HEK293T (cell line): ENCODE results near the gene GGA1.
A peak's percentile ranks its signal among the peaks of the same experiment; 100 is the strongest.

Experiments
- CTCF ChIA-PET: fragments of 350-600 bp; formaldehyde crosslinking; extraction: SDS; loops from one replicate; lab custom pipeline; 2021; ENCODE audit warnings: antibody characterized with exemption, inconsistent platforms; lab: Yijun Ruan, JAX
- POLR2A ChIA-PET: fragments of 350-600 bp; formaldehyde crosslinking; extraction: SDS; loops from one replicate; lab custom pipeline; 2020; ENCODE audit warnings: antibody characterized with exemption, inconsistent platforms; lab: Yijun Ruan, JAX
- DNase-seq: peaks from one replicate; pipeline ENCODE4 v3.0.0; 2012; ENCODE audit warnings: mixed read lengths; ENCODE audit errors: extremely low spot score
- ARNT ChIP-seq: fragments of 450-650 bp; IDR thresholded peaks from 2 replicates; pipeline ENCODE4 v1.6.1; 2017; ENCODE audit warnings: mild to moderate bottlenecking
- BHLHE40 ChIP-seq: fragments of 450-650 bp; IDR thresholded peaks from 2 replicates; pipeline ENCODE4 v1.6.1; 2016; ENCODE audit warnings: mild to moderate bottlenecking, moderate library complexity, borderline replicate concordance
- CTBP1 ChIP-seq: fragments of 450-650 bp; IDR thresholded peaks from 2 replicates; pipeline ENCODE4 v1.6.1; 2016; ENCODE audit warnings: borderline replicate concordance
- ELF4 ChIP-seq: fragments of 450-650 bp; IDR thresholded peaks from 2 replicates; pipeline ENCODE4 v1.6.1; 2017; ENCODE audit warnings: antibody characterized with exemption
- FOXA1 ChIP-seq: fragments of 450-650 bp; IDR thresholded peaks from 2 replicates; pipeline ENCODE4 v1.6.1; 2016; ENCODE audit warnings: mild to moderate bottlenecking
- FOXK2 ChIP-seq: fragments of 450-650 bp; IDR thresholded peaks from 2 replicates; pipeline ENCODE4 v1.6.1; 2016; ENCODE audit warnings: mild to moderate bottlenecking
- FOXM1 ChIP-seq: fragments of 450-650 bp; IDR thresholded peaks from 2 replicates; pipeline ENCODE4 v1.6.1; 2017; ENCODE audit warnings: mild to moderate bottlenecking, borderline replicate concordance
- HDGF ChIP-seq: fragments of 450-650 bp; IDR thresholded peaks from 2 replicates; pipeline ENCODE4 v1.6.1; 2017; ENCODE audit warnings: antibody characterized with exemption, borderline replicate concordance
- L3MBTL2 ChIP-seq: fragments of 450-650 bp; conservative IDR thresholded peaks from 2 replicates; pipeline ENCODE4 v1.6.1; 2016; ENCODE audit warnings: mild to moderate bottlenecking
- LEF1 ChIP-seq: fragments of 450-650 bp; IDR thresholded peaks from 2 replicates; pipeline ENCODE4 v1.6.1; 2017; ENCODE audit warnings: mild to moderate bottlenecking, borderline replicate concordance
- NFRKB ChIP-seq: fragments of 450-650 bp; IDR thresholded peaks from 2 replicates; pipeline ENCODE4 v1.6.1; 2016; ENCODE audit warnings: mild to moderate bottlenecking, moderate library complexity
- PKNOX1 ChIP-seq: fragments of 450-650 bp; IDR thresholded peaks from 2 replicates; pipeline ENCODE4 v1.6.1; 2016
- SP1 ChIP-seq: fragments of 450-650 bp; IDR thresholded peaks from 2 replicates; pipeline ENCODE4 v1.6.1; 2017
- SUZ12 ChIP-seq: fragments of 450-650 bp; IDR thresholded peaks from 2 replicates; pipeline ENCODE4 v1.6.1; 2016; ENCODE audit warnings: mild to moderate bottlenecking
- TARDBP ChIP-seq: fragments of 450-650 bp; IDR thresholded peaks from 2 replicates; pipeline ENCODE4 v1.6.1; 2016
- ZNF384 ChIP-seq: fragments of 450-650 bp; IDR thresholded peaks from 2 replicates; pipeline ENCODE4 v1.6.1; 2016

GGA1 gene

DNA sequence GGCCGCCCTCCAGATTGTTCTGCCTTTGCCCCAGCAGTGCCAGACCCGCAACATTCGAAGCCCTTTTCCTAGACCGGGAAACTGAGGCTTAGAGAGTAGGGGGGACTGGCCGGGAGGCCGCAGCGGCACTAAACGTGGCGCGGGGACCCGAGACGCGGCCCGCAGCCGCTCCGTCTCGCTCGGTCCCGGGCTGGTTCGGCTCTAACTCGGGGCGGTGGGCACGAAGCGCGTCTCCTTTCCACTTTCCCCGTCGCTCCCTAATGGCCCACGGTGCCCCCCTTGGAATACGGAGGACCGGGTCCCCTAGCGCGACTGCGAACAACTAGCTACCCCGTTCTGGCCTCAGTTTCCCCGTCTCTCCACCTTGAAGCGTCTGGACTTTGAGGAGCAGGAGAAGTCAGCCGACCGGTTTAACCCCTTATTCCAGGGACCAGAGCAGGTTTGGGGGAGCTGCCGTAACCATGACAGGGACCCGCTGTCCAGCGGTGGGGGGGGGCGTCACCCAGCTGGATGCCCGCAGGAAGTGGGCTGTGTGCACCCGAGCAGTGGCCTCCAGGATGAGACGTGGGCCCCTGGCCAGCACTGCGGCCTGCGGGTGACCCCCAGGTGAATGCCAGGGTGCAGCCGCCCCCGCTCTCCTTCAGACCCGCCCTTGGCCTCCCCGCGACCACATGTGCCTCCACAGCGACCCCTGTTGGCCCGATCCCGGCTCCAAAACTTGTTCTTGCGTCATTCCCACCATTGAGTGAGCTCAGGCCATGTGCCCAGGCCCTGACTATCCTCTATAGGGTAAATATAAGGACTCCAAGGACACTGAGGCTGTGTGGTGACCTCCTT lies 47.2 kb upstream of the GGA1 start:
- ChIA-PET POLR2A (interaction anchor here (0.6 to 2.9 kb wide), 16 partner anchors 10 to 621 kb away, joined by 3 to 25 read pairs (median 6); partner anchors contain the start of gene GGA1), CTCF (interaction anchor here (0.6 to 3.9 kb wide), 12 partner anchors 8 to 45 kb away, joined by 3 to 32 read pairs (median 4); no protein-coding TSS in a partner anchor)
- TF ChIP-seq CTBP1 (peak; percentile 73), FOXM1 (0 out of 2 replicates have a peak, but pooled peaks have one; percentile 54), L3MBTL2 (peak; percentile 94), LEF1 (0 out of 2 replicates have a peak, but pooled peaks have one; percentile 17), HDGF (peak; percentile 80; the same call in 1 of the 2 replicates), SUZ12 (no peak), ZNF384 (no peak)
- peak; percentile 94 for DNase-seq

DNA sequence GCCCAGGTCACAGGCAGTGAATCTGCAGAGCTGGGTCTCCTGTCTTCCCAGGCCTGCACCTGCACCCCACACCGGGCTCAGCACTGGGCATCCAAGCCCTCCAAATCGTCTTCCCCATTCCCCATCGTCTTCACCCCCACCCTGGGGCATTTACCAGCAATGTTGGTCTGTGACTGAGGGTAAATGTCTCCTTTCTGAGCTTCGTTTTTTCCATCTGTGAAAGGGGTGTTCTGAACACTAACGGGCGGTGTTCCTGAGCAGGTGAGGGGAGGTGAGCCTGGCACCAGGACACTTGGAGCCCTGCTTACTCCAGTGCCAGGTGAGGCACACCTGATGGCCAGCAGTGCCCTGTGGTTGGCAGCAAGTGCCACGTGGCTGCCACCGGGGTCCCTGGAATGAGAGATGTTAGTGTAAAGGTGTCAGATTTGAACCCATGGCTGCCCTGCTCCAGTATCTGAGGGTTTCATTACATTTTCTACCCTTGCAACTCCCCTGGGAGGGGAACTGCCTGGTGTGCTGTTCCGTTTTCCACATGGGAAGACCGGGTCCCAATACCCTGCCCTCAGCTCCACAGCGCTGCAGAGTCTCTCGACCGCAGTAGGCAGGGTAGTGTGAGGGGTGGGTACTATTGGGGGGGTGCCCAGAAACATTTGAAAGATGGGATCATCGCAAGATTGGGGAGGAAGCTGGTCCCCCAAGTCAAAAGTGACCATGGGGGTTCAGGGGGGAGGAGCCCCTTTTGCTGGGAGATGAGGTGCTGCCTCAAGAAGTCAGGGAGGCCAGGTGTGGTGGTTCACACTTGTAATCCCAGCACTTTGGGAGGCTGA lies 46.4 kb upstream of the GGA1 start:
- POLR2A ChIA-PET = interaction anchor here (0.6 to 2.9 kb wide), 21 partner anchors 9 to 620 kb away, joined by 3 to 25 read pairs (median 6); partner anchors contain the start of gene GGA1
- no peak for DNase-seq
- TF ChIP-seq L3MBTL2 (peak; percentile 78), ELF4 (no peak), LEF1 (no peak), PKNOX1 (no peak), BHLHE40 (no peak), HDGF (0 out of 2 replicates have a peak, but pooled peaks have one; percentile 28), FOXA1 (no peak), NFRKB (no peak), TARDBP (no peak), FOXK2 (no peak), CTBP1 (no peak), SUZ12 (no peak), ARNT (no peak), ZNF384 (no peak)
- CTCF ChIA-PET = interaction anchor here (0.6 to 3.9 kb wide), 13 partner anchors 9 to 45 kb away, joined by 3 to 32 read pairs (median 4); no protein-coding TSS in a partner anchor

DNA sequence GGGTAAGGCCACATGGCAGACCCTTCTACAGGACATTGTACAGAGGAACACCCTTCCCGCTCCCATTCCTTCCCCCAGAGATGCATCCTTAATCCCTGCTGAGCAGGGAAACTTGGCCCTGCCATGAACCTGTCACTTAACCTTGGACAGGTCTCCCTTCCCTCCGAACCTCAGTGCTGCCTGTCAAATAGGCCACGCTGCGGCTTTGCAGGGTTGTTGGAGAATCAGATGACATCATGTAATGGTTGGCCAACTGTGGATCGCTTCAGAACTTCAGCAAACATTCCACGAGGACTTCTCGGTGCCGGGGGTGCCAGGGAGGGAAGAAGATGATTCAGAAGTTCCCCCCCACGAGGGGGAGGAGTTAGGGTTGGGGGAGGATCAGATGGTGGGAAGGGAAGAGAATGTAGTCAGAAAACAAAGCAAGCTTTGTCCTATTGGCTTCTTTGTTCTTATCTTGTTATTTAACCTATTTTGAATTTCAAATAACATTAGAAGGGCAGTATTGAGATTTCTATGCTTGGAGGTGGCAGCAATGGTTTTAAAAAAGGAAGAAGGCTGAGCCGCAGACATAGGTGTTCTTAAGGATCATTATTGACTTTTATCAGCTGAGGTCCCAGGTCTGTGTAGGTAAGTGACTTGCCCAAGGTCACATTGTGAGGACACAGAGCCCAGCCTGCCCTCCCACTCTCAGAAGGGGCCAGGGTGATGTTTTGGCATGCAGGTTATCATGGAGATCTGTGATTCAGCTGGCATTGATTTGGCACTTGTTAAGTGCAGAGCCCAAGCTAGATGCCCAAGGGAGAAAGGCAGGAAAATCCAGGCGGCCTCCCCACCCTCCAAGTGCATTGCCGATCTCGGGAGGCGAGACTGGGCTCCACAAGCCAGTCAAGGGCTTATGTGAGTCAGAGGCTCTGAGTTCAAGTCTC lies 45.2 kb upstream of the GGA1 start:
- no peak for DNase-seq

DNA sequence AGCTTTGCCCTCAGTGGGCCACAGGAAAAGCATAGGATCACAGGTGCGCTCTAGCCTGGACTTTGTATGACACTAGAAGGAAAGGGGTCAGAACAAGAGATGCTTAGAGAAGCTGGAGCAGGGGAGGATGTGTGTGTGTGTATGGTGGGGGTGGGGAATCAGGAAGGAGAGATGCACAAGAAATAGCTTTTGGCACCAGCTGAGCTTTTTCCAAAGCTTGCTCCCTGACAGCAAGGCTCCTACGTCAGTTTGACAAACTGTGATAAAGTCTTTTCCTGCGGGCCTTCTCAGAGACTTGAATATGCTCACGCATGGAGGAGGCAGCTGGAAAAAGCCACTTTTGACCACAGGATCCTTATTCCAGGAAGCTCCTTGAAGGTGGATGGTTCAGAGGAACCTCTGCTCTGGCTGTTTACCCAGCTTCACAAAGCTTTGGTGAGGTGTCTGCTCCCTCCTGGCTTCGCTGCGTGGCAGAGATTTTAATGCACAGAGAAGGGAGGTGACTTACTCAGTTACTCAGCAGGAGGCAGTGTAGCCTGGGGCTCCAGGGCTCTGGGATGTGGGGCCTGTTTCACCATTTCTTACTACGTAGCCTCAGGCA lies 44.4 kb upstream of the GGA1 start:
- no peak for TF ChIP-seq CTBP1
- TF ChIP-seq HDGF = 0 out of 2 replicates have a peak, but pooled peaks have one; percentile 55
- no peak for TF ChIP-seq NFRKB
- CTCF ChIA-PET = interaction anchor here (0.6 to 3.9 kb wide), 5 partner anchors 13 to 79 kb away, joined by 3 to 32 read pairs (median 30); no protein-coding TSS in a partner anchor
- no peak for DNase-seq
- POLR2A ChIA-PET = interaction anchor here (0.6 to 2.0 kb wide), 6 partner anchors 15 to 44 kb away, joined by 3 to 7 read pairs (median 4); partner anchors contain the start of gene GGA1

More for the DNA sequence above, 45.2 kb upstream of the GGA1 start:
- ChIA-PET POLR2A (interaction anchor here (0.7 to 2.7 kb wide), 9 partner anchors 8 to 58 kb away, joined by 3 to 21 read pairs (median 5); partner anchors contain the start of gene GGA1), CTCF (interaction anchor here (0.6 to 3.9 kb wide), 4 partner anchors 18 to 80 kb away, joined by 5 to 32 read pairs (median 30); no protein-coding TSS in a partner anchor)
- TF ChIP-seq PKNOX1 (peak; percentile 91; the same call in 1 of the 2 replicates), FOXM1 (no peak), L3MBTL2 (peak; percentile 34; the same call in 1 of the 2 replicates), FOXK2 (no peak), ELF4 (no peak), HDGF (no peak)

DNA sequence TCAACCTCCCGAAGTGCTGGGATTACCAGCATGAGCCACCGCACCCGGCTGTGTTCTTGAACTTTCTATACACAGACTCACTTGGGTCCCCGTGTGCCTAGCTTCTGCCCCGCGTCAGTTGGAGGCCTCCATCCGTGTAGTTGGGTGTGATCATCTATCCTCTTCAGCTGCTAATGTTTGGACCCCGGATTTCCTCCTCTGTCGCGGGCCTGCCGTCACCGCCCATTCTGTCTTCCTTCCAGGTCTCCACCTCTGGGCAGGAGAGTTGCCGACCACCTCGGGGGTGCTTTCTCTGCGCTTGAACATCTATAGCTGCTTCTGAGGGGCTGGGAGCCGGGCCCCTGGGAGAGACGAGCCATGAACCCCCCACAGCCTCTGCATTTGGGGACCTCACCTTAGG lies 42.8 kb upstream of the GGA1 start:
- DNase-seq = no peak
- ChIA-PET CTCF (interaction anchor here (0.6 to 3.1 kb wide), 5 partner anchors 20 to 41 kb away, joined by 3 to 31 read pairs (median 6); no protein-coding TSS in a partner anchor), POLR2A (interaction anchor here (1.3 to 4.1 kb wide), 3 partner anchors 9 to 21 kb away, joined by 4 to 17 read pairs (median 4); no protein-coding TSS in a partner anchor)
- no peak for TF ChIP-seq ARNT
- TF ChIP-seq HDGF = no peak
- TF ChIP-seq NFRKB = no peak
- TF ChIP-seq SP1 = no peak
- no peak for TF ChIP-seq ZNF384
- no peak for TF ChIP-seq FOXK2
